Right lobe of liver (tissue), 6 donors: ENCODE results near the gene GDI1. TPM values are rescaled to one million over a fixed set of nuclear protein-coding genes. Genes with fewer than 3 reads are reported as not detected.

ENCODE experiments used
- ATAC-seq, 4 donors: fragments of 200-7000 bp; cut with Tn5 transposase; one replicate each; pipeline ENCODE4 v1.9.1; 2020; ENCODE audit warnings: mild to moderate bottlenecking in 4 of 4, moderate library complexity in 4 of 4
- DNase-seq, 3 donors: peaks; one replicate each; pipeline ENCODE4 v3.0.0-alpha.2; 2020
- H3K27ac ChIP-seq, 3 donors: fragments of 200-600 bp; one replicate each; pipeline ENCODE4 v1.8.0; 2022
- H3K27me3 ChIP-seq, 2 donors: fragments of 200-600 bp; one replicate each; pipeline ENCODE4 v1.8.0; 2022
- H3K36me3 ChIP-seq, 4 donors: fragments of 200-600 bp; sonication (generic) in 1 of 4; one replicate each; pipeline versions ENCODE4 v1.5.1 to v1.8.0; 2017 to 2022; ENCODE audit warnings: control low read depth in 1 of 4
- H3K4me1 ChIP-seq, 4 donors: fragments of 200-600 bp; sonication (generic) in 1 of 4; one replicate each; pipeline versions ENCODE4 v1.5.1 to v1.8.0; 2017 to 2022; ENCODE audit warnings: control low read depth in 1 of 4
- H3K4me3 ChIP-seq, 3 donors: fragments of 200-600 bp; one replicate each; pipeline ENCODE4 v1.8.0; 2022
- H3K9me3 ChIP-seq, 4 donors: fragments of 200-600 bp; sonication (generic) in 1 of 4; one replicate each; pipeline versions ENCODE4 v1.5.1 to v1.8.0; 2017 to 2022; ENCODE audit warnings: control low read depth in 1 of 4
- POLR2A ChIP-seq: fragments of 450-650 bp; IDR thresholded peaks from one replicate; pipeline ENCODE4 v1.6.1; 2017; ENCODE audit warnings: antibody characterized with exemption, mild to moderate bottlenecking
- WGBS: methylation state at CpG from one replicate; pipeline ENCODE4 v1.1.6; 2018; ENCODE audit warnings: low coverage, low lambda C conversion rate; ENCODE audit not compliant: insufficient coverage; ENCODE audit errors: missing lambda C conversion rate; 5-methylcytosine and 5-hydroxymethylcytosine counted together
- intact Hi-C, 2 donors: fragments of 100-400 bp; cut with DNase I; formaldehyde crosslinking; loops; one replicate each; pipeline versions ENCODE4 v1.11.2 to v1.14.1; 2022
- total RNA-seq, 6 experiments: library from RNA; depleted of rRNA in 2 of 6; stranded (reverse); fragments of >200 nt in 2 of 6; fragmentation: NEBNext Ultra II Directional in 3 of 6; extraction: Animal tissue kit (Norgen Biotek cat#: 25700) in 3 of 6; gene quantifications; one replicate each; pipeline versions ENCODE4 v1.1.0 to v1.2.4, GENCODE V29; 2016 to 2023
- TF ChIP-seq, protein P1 (sequence below), 4 donors: fragments of 200-600 bp in 3 of 4; fragments of 450-650 bp in 1 of 4; IDR thresholded peaks; one replicate each; pipeline versions ENCODE4 v1.5.1 to v1.8.0; 2016 to 2022; ENCODE audit warnings: antibody characterized with exemption in 4 of 4, mild to moderate bottlenecking in 2 of 4
- donor health status: DM: no; HTN: yes; CAD: no.
- donor health status: DM: no; HTN: no; CAD: no.
- donor health status: DM: no; HTN: no; CAD: no.
- donor health status: DM: no; HTN: yes; CAD: no.
- donor health status: DM: no; HTN: yes; CAD: no.

The GDI1 gene
- total RNA-seq, 6 experiments from 2014 or later, result 26.8 to 37.7 (median 30.9) TPM

GRCh38 chrX:154445776-154446175 is 8.8 kb downstream of the GDI1 start:
- Histone ChIP-seq H3K27ac (no peak overlapping the region), H3K9me3 (no peaks in the 10 kb centered on the region), H3K36me3 (peaks cover 0 to 3% (median 0%) of the 10 kb centered on the region in 4 donors), H3K27me3 (no peaks in the 10 kb centered on the region), H3K4me1 (peaks cover 0 to 4% (median 0%) of the 10 kb centered on the region in 4 donors), H3K4me3 (no peak overlapping the region)
- DNase-seq (no peak), ATAC-seq (no peak)
- WGBS, result 84% methylated on average over 8 of the region's 16 CpGs
- intact Hi-C loops, result no loop called here
- TF ChIP-seq POLR2A, result no peak
- TF ChIP-seq, protein P1, sequence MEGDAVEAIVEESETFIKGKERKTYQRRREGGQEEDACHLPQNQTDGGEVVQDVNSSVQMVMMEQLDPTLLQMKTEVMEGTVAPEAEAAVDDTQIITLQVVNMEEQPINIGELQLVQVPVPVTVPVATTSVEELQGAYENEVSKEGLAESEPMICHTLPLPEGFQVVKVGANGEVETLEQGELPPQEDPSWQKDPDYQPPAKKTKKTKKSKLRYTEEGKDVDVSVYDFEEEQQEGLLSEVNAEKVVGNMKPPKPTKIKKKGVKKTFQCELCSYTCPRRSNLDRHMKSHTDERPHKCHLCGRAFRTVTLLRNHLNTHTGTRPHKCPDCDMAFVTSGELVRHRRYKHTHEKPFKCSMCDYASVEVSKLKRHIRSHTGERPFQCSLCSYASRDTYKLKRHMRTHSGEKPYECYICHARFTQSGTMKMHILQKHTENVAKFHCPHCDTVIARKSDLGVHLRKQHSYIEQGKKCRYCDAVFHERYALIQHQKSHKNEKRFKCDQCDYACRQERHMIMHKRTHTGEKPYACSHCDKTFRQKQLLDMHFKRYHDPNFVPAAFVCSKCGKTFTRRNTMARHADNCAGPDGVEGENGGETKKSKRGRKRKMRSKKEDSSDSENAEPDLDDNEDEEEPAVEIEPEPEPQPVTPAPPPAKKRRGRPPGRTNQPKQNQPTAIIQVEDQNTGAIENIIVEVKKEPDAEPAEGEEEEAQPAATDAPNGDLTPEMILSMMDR (IDR thresholded peaks at IDR 0.05), result no peak

- H3K4me3 ChIP-seq, result no peak overlapping the region
- ATAC-seq (no peak), DNase-seq (no peak)
- 87% methylated on average over 5 of the region's 12 CpGs for WGBS
- H3K4me1 ChIP-seq, result peaks cover 0 to 4% (median 0%) of the 10 kb centered on the region in 4 donors
- H3K9me3 ChIP-seq, result no peaks in the 10 kb centered on the region
- peaks cover 0 to 3% (median 0%) of the 10 kb centered on the region in 4 donors for H3K36me3 ChIP-seq
- TF ChIP-seq, protein P1 (IDR thresholded peaks at IDR 0.05), result no peak
- no peak for TF ChIP-seq POLR2A
- no peaks in the 10 kb centered on the region for H3K27me3 ChIP-seq
- intact Hi-C loops, result no loop called here
- no peak overlapping the region for H3K27ac ChIP-seq
These were observed 9.5 kb downstream of the GDI1 start for GRCh38 chrX:154446430-154446829.

GRCh38 chrX:154448484-154448883 is 11.5 kb downstream of the GDI1 start:
- DNase-seq (no peak), ATAC-seq (no peak)
- H3K4me1 ChIP-seq, result peaks cover 0 to 4% (median 0%) of the 10 kb centered on the region in 4 donors
- no peak for TF ChIP-seq POLR2A
- TF ChIP-seq, protein P1 (IDR thresholded peaks at IDR 0.05), result no peak
- H3K4me3 ChIP-seq, result no peak overlapping the region
- intact Hi-C loops, result no loop called here
- H3K27ac ChIP-seq, result no peak overlapping the region
- 85% methylated on average over 6 of the region's 14 CpGs for WGBS
- peaks cover 0 to 3% (median 0%) of the 10 kb centered on the region in 4 donors for H3K36me3 ChIP-seq
- no peaks in the 10 kb centered on the region for H3K9me3 ChIP-seq
- H3K27me3 ChIP-seq, result no peaks in the 10 kb centered on the region

DNA sequence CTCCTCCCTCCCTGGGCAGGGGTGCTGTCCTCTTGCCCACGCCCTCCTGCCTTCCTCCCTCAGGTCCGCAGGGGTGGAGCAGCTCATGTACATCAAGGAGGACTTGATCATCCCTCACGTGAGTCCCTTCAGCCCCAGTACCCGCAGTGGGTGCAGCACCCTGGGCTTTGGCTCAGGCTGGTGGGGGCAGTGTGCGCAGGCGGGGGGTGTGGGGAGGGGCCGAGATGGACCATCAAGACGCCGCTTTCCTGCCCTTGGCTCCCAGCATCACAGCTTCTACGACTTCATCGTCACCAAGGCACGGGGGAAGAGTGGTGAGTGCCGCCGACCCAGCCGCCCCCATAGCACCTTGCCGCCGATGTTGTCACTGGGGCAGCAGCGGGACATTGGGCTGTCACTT is 12.7 kb downstream of the GDI1 start:
- Histone ChIP-seq H3K36me3 (peaks cover 0 to 3% (median 0%) of the 10 kb centered on the region in 4 donors), H3K27ac (no peak overlapping the region), H3K4me3 (no peak overlapping the region), H3K4me1 (peaks cover 0 to 3% (median 0%) of the 10 kb centered on the region in 4 donors), H3K27me3 (no peaks in the 10 kb centered on the region), H3K9me3 (no peaks in the 10 kb centered on the region)
- 77% methylated on average over 3 of the region's 18 CpGs for WGBS
- TF ChIP-seq, protein P1 (IDR thresholded peaks at IDR 0.05), result no peak
- no peak for TF ChIP-seq POLR2A
- DNase-seq, result no peak
- ATAC-seq, result no peak
- intact Hi-C loops, result no loop called here

- H3K27me3 ChIP-seq, result no peaks in the 10 kb centered on the region
- no peaks in the 10 kb centered on the region for H3K9me3 ChIP-seq
- intact Hi-C loops, result no loop called here
- TF ChIP-seq, protein P1 (IDR thresholded peaks at IDR 0.05), result no peak
- TF ChIP-seq POLR2A, result no peak
- no peak overlapping the region for H3K27ac ChIP-seq
- DNase-seq, result no peak
- peaks cover 0 to 3% (median 0%) of the 10 kb centered on the region in 4 donors for H3K36me3 ChIP-seq
- no peaks in the 10 kb centered on the region for H3K4me1 ChIP-seq
- 83% methylated on average over 2 of the region's 17 CpGs for WGBS
- H3K4me3 ChIP-seq, result no peak overlapping the region
- no peak for ATAC-seq
These were observed 13.4 kb downstream of the GDI1 start for GRCh38 chrX:154450312-154450711.
